DND-41 (cell line): ENCODE data around the gene ADM.

ENCODE experiments used
- ATAC-seq: fragments of 200-7000 bp; cut with Tn5 transposase; 3 replicates; pipeline ENCODE4 v1.9.1; 2021; ENCODE audit warnings: low read depth; ENCODE audit not compliant: insufficient read depth
- DNase-seq: peaks from one replicate; pipeline ENCODE4 v3.0.0-alpha.2; 2020
- H2AFZ ChIP-seq: 2 replicates; pipeline ENCODE4 v1.6.0; 2012; ENCODE audit warnings: low read depth, low read length
- H3K27ac ChIP-seq: 2 replicates; pipeline ENCODE4 v1.5.1; 2012; ENCODE audit warnings: low read length, inconsistent platforms
- H3K27me3 ChIP-seq: fragments of 200-600 bp; sonication (generic); 2 replicates; pipeline ENCODE4 v1.6.0; 2012; ENCODE audit warnings: low read length, mild to moderate bottlenecking, inconsistent platforms; ENCODE audit not compliant: insufficient read depth, poor library complexity
- H3K36me3 ChIP-seq: 2 replicates; pipeline ENCODE4 v1.5.1; 2012; ENCODE audit warnings: low read length, inconsistent platforms; ENCODE audit not compliant: insufficient read depth
- H3K4me1 ChIP-seq: 2 replicates; pipeline ENCODE4 v1.5.1; 2012; ENCODE audit warnings: mild to moderate bottlenecking, low read length; ENCODE audit not compliant: insufficient read depth
- H3K4me2 ChIP-seq: 2 replicates; pipeline ENCODE4 v1.6.0; 2012; ENCODE audit warnings: mild to moderate bottlenecking, moderate library complexity, low read length, inconsistent platforms; ENCODE audit not compliant: insufficient read depth
- H3K4me3 ChIP-seq, 2 experiments: fragments of 200-600 bp in 1 of 2; shearing (Covaris generic) in 1 of 2; 2 replicates each; pipeline ENCODE4 v1.5.1; 2012 to 2016; ENCODE audit warnings: inconsistent platforms in 2 of 2, low read length in 2 of 2, mild to moderate bottlenecking in 2 of 2, low read depth in 1 of 2, moderate library complexity in 1 of 2
- H3K79me2 ChIP-seq: 2 replicates; pipeline ENCODE4 v1.6.0; 2012; ENCODE audit warnings: low read length, inconsistent platforms; ENCODE audit not compliant: insufficient read depth
- H3K9ac ChIP-seq: 2 replicates; pipeline ENCODE4 v1.6.0; 2012; ENCODE audit warnings: low read depth, mild to moderate bottlenecking, inconsistent platforms, low read length, moderate library complexity
- H3K9me3 ChIP-seq: 2 replicates; pipeline ENCODE4 v1.5.1; 2012; ENCODE audit warnings: low read length, moderate library complexity, mild to moderate bottlenecking, inconsistent platforms; ENCODE audit not compliant: insufficient read depth, severe bottlenecking
- H4K20me1 ChIP-seq: 2 replicates; pipeline ENCODE4 v1.6.0; 2012; ENCODE audit warnings: low read length; ENCODE audit not compliant: insufficient read depth
- CTCF ChIP-seq: IDR thresholded peaks from 2 replicates; pipeline ENCODE4 v1.5.1; 2012; ENCODE audit warnings: borderline replicate concordance, low read length, moderate library complexity, mild to moderate bottlenecking; ENCODE audit not compliant: poor library complexity, severe bottlenecking; ENCODE audit errors: extremely low read depth
- EZH2 ChIP-seq: IDR thresholded peaks from 3 replicates; pipeline ENCODE4 v1.6.1; 2012; ENCODE audit warnings: borderline replicate concordance, low read depth, mild to moderate bottlenecking, moderate library complexity, low read length, inconsistent platforms; ENCODE audit not compliant: severe bottlenecking

The ADM gene

GRCh38 chr11:10287766-10288715, 16.8 kb upstream of the ADM start:
- H3K9me3 ChIP-seq: no peaks in the 10 kb centered on the region
- H3K4me3 ChIP-seq: no peak overlapping the region
- ATAC-seq: no peak
- no peaks in the 10 kb centered on the region for H3K27me3 ChIP-seq
- H3K9ac ChIP-seq: no peak overlapping the region
- peaks cover 4% of the 10 kb centered on the region; the same call in 1 of the 2 replicates for H3K36me3 ChIP-seq
- H3K4me1 ChIP-seq: peaks cover 14% of the 10 kb centered on the region
- TF ChIP-seq CTCF: no peak
- TF ChIP-seq EZH2: no peak
- H4K20me1 ChIP-seq: peaks cover 28% of the 10 kb centered on the region
- H3K4me2 ChIP-seq: no peak overlapping the region
- no peak overlapping the region for H2AFZ ChIP-seq
- no peak overlapping the region for H3K27ac ChIP-seq
- peaks cover 52% of the 10 kb centered on the region for H3K79me2 ChIP-seq
- DNase-seq: no peak

- DNase-seq: no peak
- no peak overlapping the region for H3K27ac ChIP-seq
- no peak for TF ChIP-seq CTCF
- no peak for TF ChIP-seq EZH2
- H3K9me3 ChIP-seq: no peaks in the 10 kb centered on the region
- H3K4me1 ChIP-seq: peaks cover 19% of the 10 kb centered on the region
- no peak overlapping the region for H3K4me3 ChIP-seq
- ATAC-seq: no peak
- H3K27me3 ChIP-seq: no peaks in the 10 kb centered on the region
- no peak overlapping the region for H2AFZ ChIP-seq
- H3K4me2 ChIP-seq: no peak overlapping the region
- H3K36me3 ChIP-seq: peaks cover 9% of the 10 kb centered on the region; the same call in 1 of the 2 replicates
- H3K79me2 ChIP-seq: peaks cover 53% of the 10 kb centered on the region
- H3K9ac ChIP-seq: no peak overlapping the region
- peaks cover 28% of the 10 kb centered on the region for H4K20me1 ChIP-seq
Observed at GRCh38 chr11:10288881-10289764, 15.8 kb upstream of the ADM start.

- Histone ChIP-seq H3K27me3 (no peaks in the 10 kb centered on the region), H3K4me1 (peaks cover 27% of the 10 kb centered on the region), H3K27ac (no peak overlapping the region), H3K4me3 (no peak overlapping the region), H4K20me1 (peaks cover 28% of the 10 kb centered on the region), H3K9me3 (no peaks in the 10 kb centered on the region), H3K79me2 (peaks cover 47% of the 10 kb centered on the region), H3K9ac (no peak overlapping the region), H2AFZ (no peak overlapping the region), H3K4me2 (no peak overlapping the region), H3K36me3 (peaks cover 9% of the 10 kb centered on the region; the same call in 1 of the 2 replicates)
- no peak for TF ChIP-seq EZH2
- no peak for TF ChIP-seq CTCF
- no peak for DNase-seq
- ATAC-seq: no peak
Observed at GRCh38 chr11:10289765-10290380, 15.0 kb upstream of the ADM start.
